IPS-NIHi7 (cell line): ENCODE measurements around the gene CNPY1.

Experiments
- DNase-seq: peaks from one replicate; pipeline ENCODE4 v3.0.0; 2012; ENCODE audit warnings: mixed read lengths; ENCODE audit errors: extremely low spot score

CNPY1 gene

GRCh38 chr7:155489158-155489840 lies 57.1 kb downstream of the CNPY1 start:
- DNase-seq, result no peak

GRCh38 chr7:155488483-155489127 lies 57.8 kb downstream of the CNPY1 start:
- no peak for DNase-seq

GRCh38 chr7:155487509-155488482 lies 58.6 kb downstream of the CNPY1 start:
- no peak for DNase-seq

- no peak for DNase-seq
Observed at GRCh38 chr7:155486783-155487508, 59.4 kb downstream of the CNPY1 start.

GRCh38 chr7:155484483-155485399 lies 61.6 kb downstream of the CNPY1 start:
- DNase-seq, result no peak

GRCh38 chr7:155483868-155484325 lies 62.5 kb downstream of the CNPY1 start:
- DNase-seq, result no peak

- DNase-seq, result no peak
Observed at GRCh38 chr7:155483245-155483644, 63.1 kb downstream of the CNPY1 start.

GRCh38 chr7:155482511-155483183 lies 63.7 kb downstream of the CNPY1 start:
- DNase-seq, result no peak

GRCh38 chr7:155481764-155482163 lies 64.6 kb downstream of the CNPY1 start:
- no peak for DNase-seq

- no peak for DNase-seq
Observed at GRCh38 chr7:155477476-155477875, 68.9 kb downstream of the CNPY1 start.

- no peak for DNase-seq
Observed at GRCh38 chr7:155471718-155472117, 74.6 kb downstream of the CNPY1 start.

- DNase-seq, result no peak
Observed at GRCh38 chr7:155470686-155471638, 75.4 kb downstream of the CNPY1 start.

- DNase-seq, result no peak
Observed at GRCh38 chr7:155470186-155470487, 76.2 kb downstream of the CNPY1 start.

GRCh38 chr7:155469311-155470185 lies 76.8 kb downstream of the CNPY1 start:
- no peak for DNase-seq

- DNase-seq, result no peak
Observed at GRCh38 chr7:155468785-155469148, 77.6 kb downstream of the CNPY1 start.

GRCh38 chr7:155467846-155468784 lies 78.2 kb downstream of the CNPY1 start:
- no peak for DNase-seq
